HFF-Myc (cell line): ENCODE measurements around the gene ARL6.

Source experiments
- DNase-seq: peaks from one replicate; pipeline ENCODE4 v3.0.0-alpha.2; 2011; ENCODE audit warnings: low read depth; ENCODE audit errors: extremely low read depth
- H3K4me3 ChIP-seq: replicated peaks from 2 replicates; pipeline ENCODE4 v1.5.1; 2011; ENCODE audit warnings: low read depth, mild to moderate bottlenecking, control low read depth, low read length
- TF ChIP-seq, protein P1 (sequence below): IDR thresholded peaks from 2 replicates; pipeline ENCODE4 v1.5.1; 2012; ENCODE audit warnings: mild to moderate bottlenecking, low read depth, low read length, control low read depth; ENCODE audit errors: missing control alignments

ARL6 gene

DNA sequence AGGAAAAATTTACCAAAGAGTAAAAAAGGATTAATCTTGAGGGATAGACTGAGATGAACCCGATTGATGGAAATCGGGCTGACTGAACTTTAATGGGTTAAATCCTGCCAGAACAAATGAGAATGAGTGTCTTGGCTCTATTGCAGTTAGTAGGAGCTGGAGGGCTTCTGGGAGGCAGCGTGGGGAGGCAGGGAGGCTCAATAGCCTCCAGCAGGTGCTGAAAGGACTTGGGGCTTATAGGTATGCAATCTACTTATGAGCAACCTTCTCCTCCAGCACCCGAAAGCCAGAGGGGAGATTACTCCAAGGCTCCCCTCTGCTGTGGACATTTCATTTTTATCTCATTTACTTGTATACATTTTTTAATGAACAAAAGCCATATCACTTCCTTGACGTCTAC is 56.2 kb downstream of the ARL6 start:
- DNase-seq, result no peak
- H3K4me3 ChIP-seq, result peak overlapping the region; percentile 92
- TF ChIP-seq, protein P1, sequence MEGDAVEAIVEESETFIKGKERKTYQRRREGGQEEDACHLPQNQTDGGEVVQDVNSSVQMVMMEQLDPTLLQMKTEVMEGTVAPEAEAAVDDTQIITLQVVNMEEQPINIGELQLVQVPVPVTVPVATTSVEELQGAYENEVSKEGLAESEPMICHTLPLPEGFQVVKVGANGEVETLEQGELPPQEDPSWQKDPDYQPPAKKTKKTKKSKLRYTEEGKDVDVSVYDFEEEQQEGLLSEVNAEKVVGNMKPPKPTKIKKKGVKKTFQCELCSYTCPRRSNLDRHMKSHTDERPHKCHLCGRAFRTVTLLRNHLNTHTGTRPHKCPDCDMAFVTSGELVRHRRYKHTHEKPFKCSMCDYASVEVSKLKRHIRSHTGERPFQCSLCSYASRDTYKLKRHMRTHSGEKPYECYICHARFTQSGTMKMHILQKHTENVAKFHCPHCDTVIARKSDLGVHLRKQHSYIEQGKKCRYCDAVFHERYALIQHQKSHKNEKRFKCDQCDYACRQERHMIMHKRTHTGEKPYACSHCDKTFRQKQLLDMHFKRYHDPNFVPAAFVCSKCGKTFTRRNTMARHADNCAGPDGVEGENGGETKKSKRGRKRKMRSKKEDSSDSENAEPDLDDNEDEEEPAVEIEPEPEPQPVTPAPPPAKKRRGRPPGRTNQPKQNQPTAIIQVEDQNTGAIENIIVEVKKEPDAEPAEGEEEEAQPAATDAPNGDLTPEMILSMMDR, result no peak

DNA sequence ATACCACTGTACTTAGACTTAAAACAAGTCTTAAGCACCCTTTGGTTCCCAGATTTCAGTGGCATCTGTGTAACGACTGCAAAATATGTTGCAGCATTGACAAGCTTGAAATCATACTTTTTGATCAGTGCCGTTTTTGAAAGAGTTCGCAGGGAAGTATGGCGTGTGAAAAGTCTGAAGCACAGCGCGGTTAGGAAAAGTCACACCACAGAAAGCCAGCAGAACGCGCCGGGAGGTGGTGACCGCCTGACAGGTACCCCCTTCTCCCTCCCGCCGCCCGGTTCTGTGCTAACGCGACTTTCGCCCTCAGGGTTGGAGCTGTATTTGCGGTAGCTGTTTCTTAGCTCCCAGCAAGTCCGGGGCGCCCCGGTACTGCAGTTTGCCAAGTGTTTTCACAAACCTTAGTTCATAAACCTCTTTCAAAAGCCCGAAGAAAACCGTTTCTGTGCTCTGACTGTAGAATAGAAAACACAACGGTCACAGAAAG is 56.8 kb downstream of the ARL6 start:
- H3K4me3 ChIP-seq, result peak overlapping the region; percentile 92
- no peak for DNase-seq
- TF ChIP-seq, protein P1, result no peak

DNA sequence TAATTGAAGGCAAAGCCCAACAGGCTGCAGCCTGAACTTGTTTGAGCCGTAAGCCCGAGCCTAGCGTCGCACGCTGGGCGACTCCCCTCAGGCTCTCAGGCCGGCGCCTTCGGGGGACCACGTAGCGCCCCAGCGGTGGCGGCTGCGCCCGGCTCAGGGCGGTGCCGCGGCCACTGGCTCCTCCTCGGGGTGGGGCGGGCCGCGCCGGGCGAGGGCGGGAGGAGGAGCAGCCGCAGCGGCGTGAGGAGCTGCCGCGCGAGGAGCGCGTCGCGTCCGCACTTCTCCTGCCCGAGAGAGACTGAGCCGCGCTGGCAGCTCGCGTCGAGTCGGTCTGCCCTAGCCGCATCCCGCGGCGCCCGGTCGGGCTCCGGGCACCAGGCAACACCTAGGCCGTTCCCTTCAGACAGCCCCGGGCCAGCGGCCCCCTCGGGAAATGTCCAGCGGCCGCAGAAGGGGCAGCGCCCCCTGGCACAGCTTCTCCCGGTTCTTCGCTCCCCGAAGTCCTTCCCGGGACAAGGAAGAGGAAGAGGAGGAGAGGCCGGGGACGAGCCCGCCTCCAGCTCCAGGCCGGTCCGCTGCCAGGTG is 57.3 kb downstream of the ARL6 start, which contains the start of gene CRYBG3:
CRYBG3 (plus strand) TSS at position 238 of the 585 bp plus-strand sequence; CDS start at position 434, 196 bp downstream.
- DNase-seq, result peak; percentile 22
- TF ChIP-seq, protein P1, result peak; percentile 29
- H3K4me3 ChIP-seq, result peak within 1 kb of the TSS; percentile 92

DNA sequence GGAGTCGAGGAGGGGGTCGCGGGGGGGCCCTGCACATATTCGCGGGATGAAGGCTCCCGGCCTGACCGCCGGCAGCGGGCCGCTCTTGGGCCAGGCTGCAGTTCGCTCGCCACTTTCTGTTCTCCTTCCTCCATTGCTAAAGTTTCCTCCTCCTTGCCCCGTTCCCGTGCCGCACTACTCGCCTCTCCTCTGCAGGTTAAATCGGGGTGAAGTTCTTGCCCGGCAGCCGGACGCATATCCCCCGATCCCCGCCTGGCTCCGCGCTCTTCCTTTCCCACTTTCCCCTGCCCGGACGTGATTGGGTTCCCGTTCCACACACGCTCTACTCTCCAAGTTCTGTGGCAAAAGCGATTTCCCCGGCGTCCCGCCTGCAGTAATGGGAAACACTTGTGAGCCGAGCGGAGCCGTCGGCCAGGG is 57.8 kb downstream of the ARL6 start:
- TF ChIP-seq, protein P1, result no peak
- DNase-seq, result peak; percentile 32
- H3K4me3 ChIP-seq, result peak overlapping the region; percentile 92

DNA sequence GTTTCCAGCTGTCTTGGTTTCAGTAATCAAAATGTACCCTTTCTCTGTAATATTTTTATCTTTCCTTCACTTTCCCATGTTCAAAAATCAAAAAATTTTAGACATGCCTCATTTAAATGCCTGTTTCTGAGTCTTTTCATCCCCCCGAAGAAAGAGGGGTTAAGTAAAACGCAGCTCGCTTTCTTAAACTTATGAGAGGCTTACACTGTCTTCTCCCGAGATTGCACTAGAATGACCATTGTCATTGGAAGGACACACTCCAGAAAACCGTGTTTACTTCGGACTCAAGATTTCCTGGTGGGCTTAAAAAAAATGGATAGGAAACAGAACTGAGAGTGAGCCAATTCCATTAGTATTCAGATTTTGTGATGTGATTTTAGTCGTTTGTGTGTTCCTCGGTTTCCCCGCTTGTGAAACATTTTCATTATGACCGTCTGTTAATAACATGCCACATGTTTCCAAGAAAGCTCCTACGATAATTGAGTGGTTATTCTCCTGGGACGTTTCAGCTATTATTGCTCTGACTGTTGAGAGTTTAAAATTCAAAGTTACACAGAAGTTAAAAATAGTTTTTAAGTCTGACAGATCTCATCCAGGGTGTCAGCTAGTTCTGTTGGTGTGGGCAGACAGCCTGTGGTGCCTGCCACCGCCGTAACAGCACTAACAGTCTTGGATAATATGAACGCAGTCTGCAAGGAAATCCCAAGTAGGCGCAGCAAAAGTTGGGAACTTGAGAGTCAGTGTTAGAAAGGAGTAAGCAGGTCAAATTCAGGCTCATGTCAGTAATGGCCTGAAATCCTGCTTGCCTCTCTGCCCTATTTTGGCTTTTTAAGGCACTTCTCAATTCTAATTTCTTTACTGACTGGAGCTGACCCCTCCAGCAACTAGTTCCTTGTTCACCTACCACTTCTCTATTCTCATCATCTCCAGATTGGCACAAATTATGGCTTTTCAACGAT is 58.8 kb downstream of the ARL6 start:
- TF ChIP-seq, protein P1, result no peak
- DNase-seq, result no peak
- peak overlapping the region; percentile 92 for H3K4me3 ChIP-seq

DNA sequence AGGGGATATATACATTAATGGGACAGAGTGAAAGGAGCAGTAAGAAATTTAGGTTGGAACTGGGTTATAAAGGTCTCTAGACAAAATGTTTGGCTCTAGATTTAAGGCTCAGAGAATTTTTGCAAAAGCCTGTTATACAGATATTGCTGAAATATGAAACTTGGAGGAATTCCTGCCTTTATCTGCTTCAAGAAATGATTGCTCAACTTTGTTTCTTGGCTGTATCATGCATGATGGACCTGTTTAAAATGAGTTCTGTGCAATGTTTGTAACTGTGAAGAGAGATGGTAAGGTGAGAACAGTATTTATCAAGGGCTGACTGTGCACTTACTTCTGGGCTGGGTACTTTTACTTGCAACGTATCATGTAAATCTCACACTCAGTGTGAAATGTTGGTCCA is 60.5 kb downstream of the ARL6 start:
- DNase-seq, result no peak
- H3K4me3 ChIP-seq, result no peak overlapping the region
- TF ChIP-seq, protein P1, result no peak
